ENCODE measurements around the gene PPT1.

Gene PPT1

GRCh38 chr1:40023379-40023944 is 73.6 kb downstream of the PPT1 start:
- no peak for DNase-seq
